ENCODE data around the gene SYT1.
"Not testable (repeated sequence)": the region's sequence is repeated elsewhere in the genome, so short reads cannot be mapped to it uniquely, and the experiment has no call there.

The SYT1 gene

DNA sequence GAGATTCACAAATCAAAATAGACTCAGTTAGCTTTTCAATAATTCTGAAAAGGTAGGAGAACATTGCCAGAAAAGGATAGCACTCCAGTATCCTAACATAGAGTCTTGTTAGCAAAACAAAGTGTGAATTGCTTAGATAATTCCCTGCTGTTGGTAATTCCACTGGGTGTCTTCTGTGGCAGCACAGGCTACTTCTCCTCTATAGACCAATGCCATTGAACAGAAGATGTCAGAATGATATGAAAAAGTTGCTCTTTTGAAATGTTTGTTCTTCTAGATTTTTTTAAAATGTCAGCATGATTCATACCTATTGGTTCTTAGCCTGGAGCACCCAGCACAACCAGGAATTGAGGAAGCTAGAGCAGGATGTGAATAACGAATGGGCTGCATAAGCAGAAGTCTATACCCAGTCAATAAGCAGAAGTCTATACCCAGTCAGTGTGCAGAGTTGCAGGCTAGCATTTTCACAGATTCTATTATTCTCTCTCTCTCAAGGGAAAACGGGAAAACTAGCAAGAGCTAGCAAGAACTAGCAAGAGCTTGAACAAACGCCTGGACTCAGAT, 112.8 kb downstream of the SYT1 start:
- DNase-seq, result peak; percentile 23

DNA sequence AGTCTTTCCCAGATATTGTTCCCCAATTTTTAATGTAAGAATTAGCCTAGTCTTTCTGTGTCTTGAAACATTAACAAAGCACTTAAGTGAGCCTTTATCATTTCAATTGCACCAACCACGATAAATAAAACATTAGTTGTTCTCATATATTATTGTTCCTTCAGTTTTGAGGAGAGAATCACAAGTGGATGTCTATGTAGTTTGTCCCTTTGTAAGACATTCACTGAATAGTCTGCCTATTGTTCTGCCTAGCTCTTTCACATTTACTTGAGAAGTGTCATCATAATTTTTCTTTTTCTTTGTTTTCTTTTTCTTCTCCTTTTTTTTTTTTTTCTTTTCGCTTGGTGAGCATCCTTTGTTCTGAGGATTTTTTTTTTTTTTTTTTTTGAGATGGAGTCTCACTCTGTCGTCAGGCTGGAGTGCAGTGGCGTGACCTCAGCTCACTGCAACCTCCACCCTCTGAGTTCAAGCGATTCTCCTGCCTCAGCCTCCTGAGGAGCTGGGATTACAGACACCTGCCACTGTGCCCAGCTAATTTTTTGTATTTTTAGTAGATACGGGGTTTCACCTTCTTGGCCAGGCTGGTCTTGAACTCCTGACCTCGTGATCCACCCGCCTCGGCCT, 129.7 kb downstream of the SYT1 start:
- DNase-seq, result no peak

DNA sequence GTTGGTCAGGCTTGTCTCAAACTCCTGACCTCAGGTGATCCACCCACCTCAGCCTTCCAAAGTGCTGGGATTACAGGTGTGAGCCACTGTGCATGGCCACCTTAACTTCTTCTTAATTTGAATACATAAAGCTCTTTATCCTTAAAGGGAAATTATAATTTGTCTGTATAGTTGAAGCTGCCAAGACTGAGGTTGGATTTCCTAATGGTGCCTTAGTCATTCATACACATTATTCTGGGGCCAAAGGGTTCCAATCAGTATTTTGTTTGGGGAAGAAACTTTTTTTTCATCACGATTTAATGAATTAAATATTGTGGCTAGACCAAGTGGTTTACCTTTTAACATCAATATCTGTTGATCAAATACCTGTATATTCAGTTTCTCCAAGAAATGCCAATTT, 135.9 kb downstream of the SYT1 start:
- DNase-seq, result no peak

DNA sequence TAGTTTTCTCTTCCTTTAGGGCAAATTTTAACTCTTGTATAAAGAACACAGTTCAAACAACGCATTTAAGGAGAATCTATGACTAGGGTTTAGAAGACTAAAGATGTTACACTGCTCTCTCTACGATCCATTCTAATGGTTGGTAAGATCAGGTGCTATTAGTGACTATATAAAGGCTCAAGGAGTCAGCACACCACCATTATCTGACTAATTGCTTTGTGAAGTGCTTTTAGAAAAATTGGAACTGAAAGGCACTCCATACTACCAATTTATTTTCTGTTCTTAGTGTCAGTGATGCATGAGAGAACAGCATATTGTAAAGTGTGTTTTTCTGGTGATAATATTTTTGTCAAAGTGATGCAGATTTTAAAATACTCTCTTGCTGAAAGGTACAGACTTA, 136.8 kb downstream of the SYT1 start:
- DNase-seq, result no peak

DNA sequence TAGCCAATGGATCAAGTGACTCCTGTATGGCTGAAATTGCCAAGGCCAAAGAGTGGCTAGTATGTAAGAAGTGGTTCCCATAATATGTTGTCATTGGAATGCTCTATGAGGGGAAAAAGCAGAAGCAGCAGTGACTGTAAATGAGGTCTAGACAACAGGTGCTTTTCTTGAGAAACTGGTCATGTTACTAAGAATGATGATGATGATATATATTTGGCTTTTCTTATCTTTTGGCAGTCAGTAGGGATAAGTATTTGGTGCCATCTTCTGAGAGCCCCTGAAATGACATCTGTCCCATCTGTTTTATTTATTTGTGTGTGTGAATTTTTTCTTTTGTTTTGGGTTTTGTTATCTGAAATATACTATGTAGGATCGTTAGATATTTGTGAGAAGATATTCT, 141.7 kb downstream of the SYT1 start:
- peak; percentile 46 for DNase-seq

DNA sequence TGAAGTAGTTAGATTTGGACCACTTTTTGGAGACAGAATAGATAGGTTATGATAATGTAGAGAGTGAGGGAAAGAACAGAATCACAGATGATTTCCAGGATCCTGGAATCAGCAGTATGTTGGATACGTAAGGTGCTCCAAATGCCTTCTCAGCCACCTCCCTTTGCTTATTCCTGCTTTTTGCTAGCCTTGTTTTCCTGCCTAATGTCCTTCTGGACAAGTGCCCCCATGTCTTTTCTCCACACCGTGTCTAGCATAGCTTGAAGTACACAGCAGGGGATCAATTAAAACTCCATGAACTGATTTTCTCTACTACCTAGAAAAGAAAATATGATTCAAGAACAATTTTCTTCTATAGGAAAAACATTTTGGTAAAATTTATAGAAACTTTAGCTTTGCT, 144.0 kb downstream of the SYT1 start:
- DNase-seq, result no peak

DNA sequence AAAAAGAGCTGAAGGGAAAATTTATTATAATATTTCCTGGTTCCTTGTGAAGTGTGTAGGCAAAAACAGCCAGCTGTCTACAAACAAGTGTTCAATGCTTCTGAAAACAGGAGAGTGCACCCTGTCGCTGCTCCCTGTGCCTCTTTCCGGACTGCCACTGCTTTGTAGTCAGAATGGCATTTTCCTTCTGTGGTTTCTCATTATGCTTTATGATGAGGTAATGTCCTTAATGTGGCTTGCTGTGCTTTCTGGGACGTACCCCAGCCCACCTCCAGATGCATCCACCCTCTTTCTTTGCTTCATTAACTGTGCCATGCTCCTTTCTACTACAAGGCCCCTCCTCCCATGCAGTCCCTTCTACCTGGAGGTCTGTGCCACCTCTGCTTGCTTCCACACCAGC, 148.1 kb downstream of the SYT1 start:
- DNase-seq, result peak; percentile 94

DNA sequence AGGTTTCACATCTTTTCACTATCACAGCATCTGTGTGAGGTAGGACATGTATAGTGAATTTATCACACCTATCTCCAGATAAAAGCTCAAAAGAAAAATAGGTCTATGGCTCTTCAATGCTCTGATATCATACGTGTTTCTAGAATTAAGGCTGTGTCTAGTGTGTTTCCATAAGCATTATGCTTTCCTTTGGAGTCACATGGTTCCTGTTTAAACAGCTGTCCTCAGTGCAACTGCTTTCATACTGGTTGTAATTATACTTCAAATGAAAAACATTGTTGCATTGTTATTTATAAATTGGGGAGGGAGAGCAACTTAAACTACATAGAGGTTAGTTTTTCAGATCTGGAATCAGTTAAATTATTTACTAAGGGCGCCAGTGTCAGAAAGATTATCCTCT, 151.6 kb downstream of the SYT1 start:
- DNase-seq, result peak; percentile 94

DNA sequence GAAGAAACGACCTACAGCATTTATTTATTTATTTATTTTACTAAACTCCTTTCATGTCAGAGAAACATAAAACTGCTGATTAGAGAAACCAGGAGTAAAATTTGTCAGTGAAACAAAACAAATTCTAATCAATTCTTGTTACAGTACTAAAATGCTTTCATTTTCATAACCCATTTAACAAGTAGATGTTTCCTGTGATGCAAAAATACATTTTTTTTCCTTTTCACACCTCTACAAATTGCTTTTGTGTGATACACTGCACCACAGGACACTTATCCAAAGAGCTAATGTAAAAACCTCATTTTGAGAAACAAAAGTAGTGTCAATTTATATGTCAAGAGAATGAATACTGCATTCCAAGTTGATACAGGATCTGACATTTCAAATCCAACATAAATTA, 155.1 kb downstream of the SYT1 start:
- no peak for DNase-seq

DNA sequence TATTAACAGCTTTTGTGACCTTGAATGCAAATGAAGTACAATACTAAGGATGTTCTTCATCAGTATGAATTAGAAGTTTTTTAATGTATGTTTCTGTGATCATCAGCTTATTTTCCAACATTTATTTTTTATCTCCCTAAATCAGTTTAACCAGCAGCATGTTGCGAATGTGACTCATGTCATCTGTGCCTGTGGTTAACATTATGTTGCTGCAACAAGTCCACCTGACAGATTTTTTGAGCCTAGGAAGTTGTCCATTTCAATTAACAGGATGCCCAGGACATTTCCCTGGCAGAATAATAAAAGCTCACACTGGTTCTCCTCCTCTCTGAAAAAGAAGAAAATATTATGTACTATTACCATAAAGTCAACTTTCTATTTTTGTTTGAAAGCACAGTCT, 155.5 kb downstream of the SYT1 start:
- no peak for DNase-seq

DNA sequence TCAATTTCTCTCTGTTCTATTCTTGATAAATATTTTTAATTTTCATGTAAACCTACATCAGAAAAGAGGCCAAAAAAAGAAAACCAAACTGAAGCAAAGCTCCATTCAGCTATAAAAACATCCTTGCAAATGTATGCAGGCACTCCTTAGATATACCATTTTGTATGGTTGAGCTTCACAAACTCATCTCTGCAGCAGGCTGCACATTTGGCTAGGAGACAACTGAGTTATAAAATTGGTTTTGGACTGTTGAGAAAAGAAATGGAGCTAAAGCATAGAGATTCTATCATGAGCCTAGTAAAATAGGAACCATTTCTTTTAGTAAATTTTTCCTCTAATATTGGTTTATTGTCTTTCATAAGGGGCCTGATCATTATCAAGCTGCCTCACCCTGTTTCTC, 156.4 kb downstream of the SYT1 start:
- no peak for DNase-seq

DNA sequence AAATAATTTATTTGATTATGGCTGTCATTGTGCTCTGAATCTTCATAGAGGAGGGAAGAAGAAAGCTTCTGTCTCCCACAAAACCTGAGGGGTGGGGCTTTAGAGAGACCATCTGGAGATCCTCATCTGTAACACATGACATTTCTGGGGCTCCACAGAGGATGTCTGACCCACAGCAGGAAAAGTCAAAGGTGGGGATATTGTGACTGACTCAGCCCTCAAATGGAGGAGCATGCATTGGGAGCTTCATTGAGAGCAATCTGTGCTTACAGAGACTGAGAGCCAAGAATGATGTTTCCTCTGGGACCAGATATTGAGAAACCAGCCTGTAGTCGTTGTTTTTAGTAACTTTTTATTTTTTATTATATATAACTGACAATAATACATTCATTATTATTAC, 158.7 kb downstream of the SYT1 start:
- DNase-seq, result no peak

DNA sequence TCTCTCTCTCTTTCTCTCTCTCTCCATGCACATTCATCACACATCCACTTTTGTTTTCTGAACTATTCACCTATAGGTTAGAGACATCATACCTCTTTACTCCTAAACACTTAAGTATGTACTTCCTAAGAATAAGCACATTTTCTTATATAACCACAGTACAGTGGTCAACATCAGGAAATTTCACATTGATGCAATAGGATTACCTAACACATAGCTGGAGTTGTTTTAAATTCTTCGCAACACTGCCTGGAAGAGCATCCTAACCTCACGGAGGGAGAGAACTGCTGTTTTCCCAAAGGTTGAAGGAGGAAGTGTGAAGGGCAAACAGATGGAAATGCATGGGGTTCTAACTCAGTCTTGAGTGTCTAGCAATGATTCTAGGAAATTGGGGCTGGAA, 159.2 kb downstream of the SYT1 start:
- no peak for DNase-seq

DNA sequence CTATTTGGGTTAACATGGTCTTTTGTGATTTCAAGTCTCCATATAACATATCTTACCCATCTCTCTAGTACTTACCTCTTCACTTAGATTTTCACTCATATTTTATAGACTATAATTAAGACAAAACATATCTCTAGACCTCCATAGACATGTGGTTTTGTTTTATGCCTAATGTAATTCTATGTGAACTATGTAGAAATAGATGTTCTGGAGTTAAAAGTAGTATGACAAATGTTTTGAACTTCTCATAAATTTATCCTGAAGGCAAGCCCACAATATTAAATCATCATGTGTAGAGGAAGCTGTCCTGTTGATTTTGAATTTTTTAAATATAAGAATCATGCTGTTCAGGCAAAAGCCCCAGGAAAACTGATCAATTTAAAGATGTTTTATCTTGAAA, 169.2 kb downstream of the SYT1 start:
- DNase-seq, result no peak

DNA sequence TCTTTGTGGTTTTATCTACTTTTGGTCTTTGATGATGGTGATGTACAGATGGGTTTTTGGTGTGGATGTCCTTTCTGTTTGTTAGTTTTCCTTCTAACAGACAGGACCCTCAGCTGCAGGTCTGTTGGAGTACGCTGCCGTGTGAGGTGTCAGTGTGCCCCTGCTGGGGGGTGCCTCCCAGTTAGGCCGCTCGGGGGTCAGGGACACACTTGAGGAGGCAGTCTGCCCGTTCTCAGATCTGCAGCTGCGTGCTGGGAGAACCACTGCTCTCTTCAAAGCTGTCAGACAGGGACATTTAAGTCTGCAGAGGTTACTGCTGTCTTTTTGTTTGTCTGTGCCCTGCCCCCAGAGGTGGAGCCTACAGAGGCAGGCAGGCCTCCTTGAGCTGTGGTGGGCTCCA, 180.2 kb downstream of the SYT1 start:
- not testable (repeated sequence) for DNase-seq

DNA sequence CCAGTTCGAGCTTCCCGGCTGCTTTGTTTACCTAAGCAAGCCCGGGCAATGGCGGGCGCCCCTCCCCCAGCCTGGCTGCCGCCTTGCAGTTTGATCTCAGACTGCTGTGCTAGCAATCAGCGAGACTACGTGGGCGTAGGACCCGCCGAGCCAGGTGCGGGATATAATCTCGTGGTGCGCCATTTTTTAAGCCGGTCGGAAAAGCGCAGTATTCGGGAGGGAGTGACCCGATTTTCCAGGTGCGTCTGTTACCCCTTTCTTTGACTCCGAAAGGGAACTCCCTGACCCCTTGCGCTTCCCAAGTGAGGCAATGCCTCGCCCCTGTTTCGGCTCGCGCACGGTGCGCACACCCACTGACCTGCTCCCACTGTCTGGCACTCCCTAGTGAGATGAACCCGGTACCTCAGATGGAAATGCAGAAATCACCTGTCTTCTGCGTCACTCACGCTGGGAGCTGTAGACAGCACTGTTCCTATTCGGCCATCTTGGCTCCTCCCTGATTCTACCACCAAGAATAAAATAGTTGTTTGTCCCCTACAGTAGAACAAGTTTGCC, 180.7 kb downstream of the SYT1 start:
- DNase-seq, result peak; percentile 87

DNA sequence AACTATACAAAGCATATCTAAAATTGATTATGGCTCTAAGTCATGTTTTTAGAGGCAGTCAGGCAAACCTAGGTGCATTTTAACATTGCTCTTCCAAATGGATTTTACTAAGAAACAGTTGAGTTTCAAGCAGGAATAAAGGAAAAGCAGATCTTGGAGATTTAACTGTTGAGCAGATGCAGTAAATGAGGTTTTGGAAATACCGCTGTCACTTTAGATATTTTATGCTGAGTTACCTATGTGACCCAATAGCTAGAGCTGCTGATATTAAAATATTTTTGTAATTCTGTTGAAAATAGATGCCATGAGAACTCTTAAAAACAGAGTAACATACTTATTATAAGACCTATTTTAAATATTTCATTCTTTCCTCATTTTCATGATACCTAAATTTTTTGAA, 181.4 kb downstream of the SYT1 start:
- DNase-seq, result peak; percentile 45

DNA sequence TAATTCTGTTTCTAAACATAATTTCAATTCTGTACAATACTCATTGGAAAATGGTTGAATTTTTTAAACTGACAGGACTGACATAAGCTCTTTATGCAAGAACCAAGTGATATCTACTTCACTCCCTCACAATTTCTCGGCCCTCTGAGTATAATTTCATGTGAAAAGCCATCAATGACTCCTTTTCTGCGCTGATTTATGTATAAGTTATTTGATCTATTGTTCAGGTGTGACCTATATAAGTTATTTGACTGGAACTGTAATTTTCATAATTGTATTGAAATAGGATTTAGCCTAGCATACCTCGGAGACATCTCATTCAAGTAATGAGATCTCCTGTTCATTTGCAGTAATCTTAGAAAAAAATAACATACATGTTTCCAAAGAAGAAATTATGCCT, 184.4 kb downstream of the SYT1 start:
- no peak for DNase-seq

DNA sequence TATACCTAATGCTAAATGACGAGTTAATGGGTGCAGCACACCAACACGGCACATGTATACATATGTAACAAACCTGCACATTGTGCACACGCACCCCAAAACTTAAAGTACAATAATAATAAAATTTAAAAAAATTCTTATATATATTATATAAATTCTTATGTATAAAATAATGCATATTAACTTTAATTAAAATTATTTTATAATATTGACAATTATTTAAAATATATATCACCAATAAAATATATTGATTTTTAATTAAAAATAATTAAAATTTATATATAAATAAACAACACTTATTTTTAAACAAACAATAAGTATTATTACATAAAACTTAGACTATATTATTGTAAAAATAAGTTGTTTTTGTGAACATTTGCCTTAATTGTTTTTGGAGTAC, 188.8 kb downstream of the SYT1 start:
- no peak for DNase-seq

DNA sequence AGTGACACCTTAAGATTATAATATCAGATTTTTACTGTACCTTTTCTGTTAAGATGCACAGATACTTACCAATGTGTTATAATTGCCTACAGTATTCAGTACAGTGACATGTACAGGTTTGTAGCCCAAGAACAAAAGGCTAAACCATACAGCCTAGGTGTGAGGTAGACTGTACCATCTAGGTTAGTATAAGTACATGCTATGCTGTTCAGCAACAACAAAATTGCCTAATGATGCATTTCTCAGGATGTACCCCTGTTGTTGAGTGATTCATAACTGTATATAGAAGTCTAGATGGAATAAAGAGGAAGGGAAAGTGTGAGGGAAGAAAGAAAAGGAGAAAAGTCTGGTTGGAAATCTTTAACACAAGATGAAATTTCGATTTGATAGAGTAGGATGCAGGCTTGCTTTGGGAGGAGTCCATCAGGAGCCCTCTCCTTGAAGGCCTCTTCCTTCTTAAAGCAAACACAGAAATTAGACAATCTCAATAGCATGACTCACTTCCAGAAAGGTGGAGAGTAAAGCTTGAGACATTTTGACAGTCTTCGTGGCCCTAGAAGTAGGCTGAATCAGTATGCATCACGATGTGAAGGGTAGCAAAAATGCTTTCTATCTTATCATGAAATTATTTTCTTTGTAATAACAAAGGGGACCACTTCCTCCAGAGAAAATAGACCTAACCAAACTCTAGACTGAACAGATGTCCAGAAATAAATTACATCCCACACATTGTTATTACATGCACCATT, 191.5 kb downstream of the SYT1 start:
- DNase-seq, result peak; percentile 13

DNA sequence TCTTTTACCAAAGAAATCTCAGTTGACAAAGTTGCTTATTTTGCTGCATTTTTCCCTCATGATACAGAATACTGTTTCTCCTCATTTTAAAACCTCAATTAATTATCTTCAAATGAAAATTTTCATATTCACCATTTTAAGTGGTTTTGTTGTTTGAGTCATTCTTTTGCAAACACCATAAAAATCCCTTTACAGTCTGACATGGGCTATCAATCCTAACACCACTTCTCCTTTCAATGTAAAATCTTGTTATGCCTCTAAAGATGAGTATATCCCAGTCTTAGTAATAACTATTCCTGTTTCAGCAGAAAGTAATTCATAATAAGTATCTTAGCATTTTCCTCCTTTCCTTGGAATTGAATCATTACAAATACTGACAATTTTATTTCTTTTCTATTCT, 192.2 kb downstream of the SYT1 start:
- no peak for DNase-seq

DNA sequence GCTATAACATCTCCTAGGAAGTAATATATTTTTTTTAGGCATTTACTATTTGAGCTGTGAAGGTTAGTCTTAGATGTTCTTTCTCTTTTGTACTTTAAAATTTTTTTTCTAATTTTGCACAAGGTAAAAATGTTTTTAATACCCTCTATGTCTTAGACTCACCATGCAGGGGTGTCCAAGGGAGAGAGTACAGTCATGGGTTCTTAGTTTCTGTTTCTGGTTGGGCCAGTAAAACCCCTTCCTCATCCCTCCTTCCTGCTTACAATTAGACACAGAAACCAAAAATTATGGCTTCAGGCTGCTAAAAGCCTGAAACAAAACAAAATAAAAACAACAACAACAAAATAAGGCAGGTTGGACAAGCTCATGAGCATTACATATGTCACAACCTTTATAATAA, 193.0 kb downstream of the SYT1 start:
- DNase-seq, result no peak

DNA sequence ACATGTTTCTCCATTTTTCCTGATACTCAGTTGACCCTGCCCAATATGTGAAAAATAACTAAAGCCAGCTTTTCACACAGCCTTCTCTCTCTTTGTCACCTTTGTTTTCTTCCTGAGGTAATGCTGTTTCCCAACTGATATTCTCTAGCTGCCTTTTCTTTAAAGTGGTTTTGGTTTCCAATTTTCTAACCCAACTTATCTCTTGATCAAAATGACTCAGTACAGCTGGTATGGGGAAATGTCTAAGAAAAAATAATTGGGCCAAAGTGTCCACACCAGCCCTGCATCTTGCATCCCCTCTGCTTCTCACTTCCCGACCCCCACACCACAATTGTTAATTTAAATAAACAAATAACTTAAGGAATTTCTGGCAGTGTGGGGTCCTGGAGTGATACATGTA, 193.8 kb downstream of the SYT1 start:
- DNase-seq, result peak; percentile 16

DNA sequence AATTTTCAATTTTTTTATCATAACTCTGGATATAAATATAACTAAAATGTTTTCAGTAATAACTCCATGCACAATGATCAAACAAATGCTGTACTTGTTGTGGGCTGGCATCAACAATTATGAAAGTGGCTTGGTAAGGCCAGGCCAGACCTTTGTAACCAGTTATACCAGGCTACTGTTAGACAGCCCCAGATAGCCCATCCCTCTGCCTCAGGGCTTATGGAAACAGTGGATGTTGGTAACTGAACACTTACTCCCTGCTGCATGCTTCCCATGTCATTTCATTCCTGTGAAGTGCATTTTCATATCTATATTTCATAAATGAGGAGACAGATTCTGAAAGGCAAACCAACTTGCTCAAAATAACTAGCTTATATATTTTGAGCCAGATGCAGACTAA, 195.0 kb downstream of the SYT1 start:
- DNase-seq, result no peak

Measured in DMS53 (cell line).